Measurements from ENCODE around the gene RAB37. TPM values are rescaled to one million over a fixed set of nuclear protein-coding genes. Genes with fewer than 3 reads are reported as not detected.

Gene RAB37
- total RNA-seq, 1 donor from 2014 or later, result not detected

DNA sequence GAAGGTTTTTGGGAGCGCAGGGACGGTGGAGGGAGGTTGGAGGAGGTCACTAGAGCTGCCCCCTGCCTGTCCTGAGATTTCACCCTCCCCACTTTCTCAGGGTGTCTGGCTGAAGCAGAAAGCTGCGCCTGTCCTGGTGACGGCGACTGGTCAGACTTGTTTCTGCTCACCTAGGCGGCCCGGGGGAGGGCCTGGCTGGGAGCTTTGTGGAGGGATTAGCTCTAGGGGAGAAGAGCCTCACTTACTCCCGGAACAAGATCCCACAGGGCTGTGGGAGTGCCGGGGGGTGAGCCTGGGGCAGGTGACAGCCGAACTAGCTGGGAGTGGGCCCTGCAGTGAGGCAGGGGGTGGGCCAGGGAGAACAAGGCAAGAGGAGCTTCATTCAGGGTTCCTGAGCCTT is 22.9 kb downstream of the RAB37 start:
- TF ChIP-seq, protein P1, sequence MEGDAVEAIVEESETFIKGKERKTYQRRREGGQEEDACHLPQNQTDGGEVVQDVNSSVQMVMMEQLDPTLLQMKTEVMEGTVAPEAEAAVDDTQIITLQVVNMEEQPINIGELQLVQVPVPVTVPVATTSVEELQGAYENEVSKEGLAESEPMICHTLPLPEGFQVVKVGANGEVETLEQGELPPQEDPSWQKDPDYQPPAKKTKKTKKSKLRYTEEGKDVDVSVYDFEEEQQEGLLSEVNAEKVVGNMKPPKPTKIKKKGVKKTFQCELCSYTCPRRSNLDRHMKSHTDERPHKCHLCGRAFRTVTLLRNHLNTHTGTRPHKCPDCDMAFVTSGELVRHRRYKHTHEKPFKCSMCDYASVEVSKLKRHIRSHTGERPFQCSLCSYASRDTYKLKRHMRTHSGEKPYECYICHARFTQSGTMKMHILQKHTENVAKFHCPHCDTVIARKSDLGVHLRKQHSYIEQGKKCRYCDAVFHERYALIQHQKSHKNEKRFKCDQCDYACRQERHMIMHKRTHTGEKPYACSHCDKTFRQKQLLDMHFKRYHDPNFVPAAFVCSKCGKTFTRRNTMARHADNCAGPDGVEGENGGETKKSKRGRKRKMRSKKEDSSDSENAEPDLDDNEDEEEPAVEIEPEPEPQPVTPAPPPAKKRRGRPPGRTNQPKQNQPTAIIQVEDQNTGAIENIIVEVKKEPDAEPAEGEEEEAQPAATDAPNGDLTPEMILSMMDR (conservative IDR thresholded peaks at IDR 0.05; ENCODE audit: low read depth, low read length), result no peak
- no peak for DNase-seq (ENCODE audit: low read depth)
- no peak overlapping the region for H3K4me3 ChIP-seq (ENCODE audit: low read depth, low read length)

DNA sequence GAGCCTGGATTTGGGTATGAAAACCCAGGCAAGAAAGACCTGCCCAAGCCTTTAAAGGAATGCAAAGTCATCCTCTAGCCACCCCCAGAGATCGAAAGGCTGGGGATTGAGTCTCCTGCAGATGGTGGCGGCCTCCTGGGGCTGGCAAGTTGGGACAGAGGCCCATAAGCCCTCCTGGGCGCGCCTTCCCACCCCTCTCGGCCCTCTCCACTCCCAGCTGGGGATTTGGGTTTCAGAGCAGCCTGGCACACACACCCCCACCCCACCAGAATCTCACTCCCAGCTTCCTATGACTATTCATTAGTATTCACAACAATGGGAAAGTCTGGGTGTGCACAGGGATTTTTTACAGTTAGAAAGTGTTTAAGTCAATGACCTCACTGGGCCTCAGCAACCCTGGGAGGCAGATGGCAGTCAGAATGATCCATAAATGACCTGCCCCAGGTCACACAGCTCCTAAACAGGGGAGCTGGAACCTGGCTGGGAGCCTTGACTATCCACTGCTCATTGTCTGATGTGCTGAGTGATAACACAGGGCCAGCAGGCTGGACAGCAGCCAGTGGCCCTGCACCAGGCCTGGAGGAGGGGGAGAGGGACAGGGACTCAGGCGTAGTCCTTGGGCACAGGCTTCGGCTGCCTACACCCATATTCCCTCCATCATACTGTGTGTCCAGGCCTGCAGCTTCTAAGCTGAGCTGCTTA is 23.5 kb downstream of the RAB37 start:
- no peak for DNase-seq (ENCODE audit: low read depth)
- H3K4me3 ChIP-seq (ENCODE audit: low read depth, low read length), result no peak overlapping the region
- TF ChIP-seq, protein P1 (conservative IDR thresholded peaks at IDR 0.05; ENCODE audit: low read depth, low read length), result no peak

DNA sequence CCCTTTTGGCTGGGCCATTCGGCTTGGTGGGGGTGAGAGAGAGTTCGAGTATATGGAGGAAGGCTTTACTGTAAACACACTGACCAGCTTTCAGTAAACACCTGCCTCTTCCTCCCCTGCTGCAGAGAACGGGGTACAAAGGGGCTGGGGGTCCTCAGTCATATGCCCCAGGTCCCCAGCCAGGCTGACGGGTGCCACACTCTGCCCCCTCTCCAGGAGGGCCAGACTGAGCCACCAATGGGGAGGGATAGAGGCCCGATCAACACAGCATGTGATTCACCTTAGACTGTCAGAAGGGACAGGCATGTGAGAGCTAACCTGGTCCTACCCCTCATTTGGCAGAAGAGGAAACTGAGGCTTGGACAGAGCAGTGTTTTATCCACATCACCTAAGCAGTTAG is 24.4 kb downstream of the RAB37 start:
- DNase-seq (ENCODE audit: low read depth), result no peak

DNA sequence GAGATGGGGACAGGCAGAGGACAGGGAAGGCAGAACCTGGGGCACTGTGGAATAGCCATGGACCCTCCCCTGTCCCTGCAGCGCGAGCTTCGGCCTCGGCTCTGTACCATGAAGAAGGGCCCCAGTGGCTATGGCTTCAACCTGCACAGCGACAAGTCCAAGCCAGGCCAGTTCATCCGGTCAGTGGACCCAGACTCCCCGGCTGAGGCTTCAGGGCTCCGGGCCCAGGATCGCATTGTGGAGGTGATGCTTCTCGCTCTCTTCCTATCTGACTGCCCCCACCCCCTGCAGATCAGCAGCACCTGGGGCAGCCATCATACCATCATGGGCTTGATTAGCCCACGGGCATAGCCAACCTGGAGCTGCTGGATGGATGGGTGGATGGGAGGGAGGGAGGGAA is 24.9 kb downstream of the RAB37 start:
- TF ChIP-seq, protein P1 (conservative IDR thresholded peaks at IDR 0.05; ENCODE audit: low read depth, low read length), result no peak
- DNase-seq (ENCODE audit: low read depth), result no peak
- no peak overlapping the region for H3K4me3 ChIP-seq (ENCODE audit: low read depth, low read length)

More for the DNA sequence above, 24.4 kb downstream of the RAB37 start:
- H3K4me3 ChIP-seq (ENCODE audit: low read depth, low read length), result no peak overlapping the region
- TF ChIP-seq, protein P1 (conservative IDR thresholded peaks at IDR 0.05; ENCODE audit: low read depth, low read length), result no peak

DNA sequence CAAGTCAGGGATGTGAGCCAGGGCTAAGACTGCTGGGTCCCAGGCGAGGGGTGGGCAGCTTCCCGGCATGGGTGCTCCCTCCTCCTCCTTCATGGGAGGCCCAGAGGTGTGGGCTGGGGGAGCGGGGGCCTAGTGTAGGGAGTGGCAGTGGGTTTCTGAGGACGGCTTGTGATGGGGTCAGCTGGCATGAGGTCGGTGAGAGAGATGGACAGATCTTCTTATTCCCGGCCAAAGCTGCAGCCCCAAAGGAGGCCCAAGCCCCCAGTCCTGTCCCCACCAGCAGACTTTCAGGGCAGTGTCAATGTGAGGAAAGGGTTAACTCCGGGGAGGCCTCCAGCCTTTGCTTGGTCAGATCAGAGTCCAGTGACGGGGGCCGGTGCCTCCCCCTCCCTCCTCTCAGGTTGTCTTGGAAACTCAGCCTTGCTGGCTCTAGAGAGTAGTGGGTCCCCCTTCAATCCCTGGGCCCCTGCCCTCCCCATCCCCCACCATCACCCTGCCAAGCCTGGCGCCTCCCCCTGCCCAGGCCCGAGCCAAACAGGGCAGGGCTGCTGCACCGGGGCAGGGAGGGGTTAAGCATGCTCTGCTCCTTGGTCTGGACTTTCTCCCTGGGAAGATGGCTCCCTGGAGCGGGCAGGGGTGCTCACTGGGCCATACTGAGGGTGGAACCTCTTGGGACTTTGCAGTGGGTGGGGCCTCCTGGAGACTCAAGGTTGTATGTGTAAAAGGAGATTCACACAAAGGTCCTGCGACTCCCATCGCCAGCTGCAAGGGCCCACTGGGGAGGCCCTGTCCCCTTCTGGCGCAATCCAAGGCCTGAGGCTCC is 26.7 kb downstream of the RAB37 start:
- TF ChIP-seq, protein P1 (conservative IDR thresholded peaks at IDR 0.05; ENCODE audit: low read depth, low read length), result no peak
- H3K4me3 ChIP-seq (ENCODE audit: low read depth, low read length), result no peak overlapping the region
- no peak for DNase-seq (ENCODE audit: low read depth)

DNA sequence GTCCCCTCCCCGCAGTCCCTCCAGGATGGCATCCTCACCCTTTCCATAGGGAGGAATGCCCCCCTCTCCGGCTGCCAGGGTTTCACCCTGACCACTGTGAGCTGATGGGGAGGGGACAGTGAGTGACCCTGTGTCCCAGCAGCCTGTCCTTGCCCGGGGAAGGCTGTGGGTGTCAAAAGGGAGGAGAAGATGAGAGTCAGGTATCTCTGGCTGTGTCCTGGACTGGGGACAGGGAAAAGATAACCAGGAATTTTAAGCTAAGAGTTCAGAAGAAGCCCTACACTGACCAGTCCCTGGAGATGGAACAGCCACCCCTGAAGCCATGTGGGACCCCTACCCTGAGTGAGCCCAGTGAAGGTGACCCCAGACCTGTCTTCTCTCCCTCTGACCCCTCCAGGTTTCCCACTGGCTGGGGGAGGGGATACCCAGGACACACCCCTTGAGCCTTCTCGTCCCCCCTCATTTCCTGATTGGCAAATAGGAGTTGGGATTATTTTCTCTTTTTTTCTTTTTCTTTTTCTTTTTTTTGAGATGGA is 27.8 kb downstream of the RAB37 start:
- no peak for DNase-seq (ENCODE audit: low read depth)
- H3K4me3 ChIP-seq (ENCODE audit: low read depth, low read length), result no peak overlapping the region
- TF ChIP-seq, protein P1 (conservative IDR thresholded peaks at IDR 0.05; ENCODE audit: low read depth, low read length), result no peak
